Fibroblast of peridontal ligament (primary cell): ENCODE results near the gene TMA7.
"Not testable (repeated sequence)": the region's sequence is repeated elsewhere in the genome, so short reads cannot be mapped to it uniquely, and the experiment has no call there.

Experiments
- DNase-seq: peaks from one replicate; pipeline ENCODE4 v3.0.0-alpha.2; 2010; ENCODE audit errors: extremely low read depth

Gene TMA7

DNA sequence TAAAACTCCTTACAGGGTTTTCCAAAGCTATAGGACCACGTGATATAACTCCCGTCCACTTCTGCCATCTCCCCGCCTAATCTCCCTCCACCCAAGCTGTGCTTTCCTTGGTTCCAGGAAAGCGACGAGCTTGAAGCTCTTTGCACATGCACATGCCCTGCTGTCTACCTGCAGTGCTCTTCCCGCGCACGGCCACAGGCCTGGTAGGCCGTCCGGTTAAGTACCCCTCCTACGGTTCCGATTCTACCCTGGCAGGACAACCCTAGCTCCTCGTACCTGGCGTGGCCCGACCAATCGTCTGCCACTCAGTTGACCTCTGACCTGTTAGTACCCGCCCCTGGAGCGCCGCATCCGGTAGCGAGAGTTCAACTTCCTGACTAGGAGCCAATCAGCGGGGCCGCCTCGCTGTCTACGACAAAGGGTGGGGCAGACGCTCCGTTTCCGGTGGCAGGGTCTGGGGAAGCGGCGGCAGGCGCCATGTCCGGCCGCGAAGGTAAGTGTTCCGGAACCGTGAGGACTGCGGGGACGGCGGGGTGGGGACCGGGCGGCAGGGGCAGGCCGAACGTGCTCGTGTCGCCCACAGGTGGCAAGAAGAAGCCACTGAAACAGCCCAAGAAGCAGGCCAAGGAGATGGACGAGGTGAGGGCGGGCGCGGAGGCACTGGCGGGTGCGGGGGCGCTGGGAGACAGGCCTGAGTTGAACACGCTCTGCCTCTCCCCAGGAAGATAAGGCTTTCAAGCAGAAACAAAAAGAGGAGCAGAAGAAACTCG is at the start of gene TMA7, which contains the start of gene CCDC51:
Gene TMA7, plus strand, starts transcription at position 438 of the 770 bp plus-strand sequence. Its CDS starts 40 bp downstream, at position 478.
Gene CCDC51, minus strand, starts transcription at position 300 of the 770 bp plus-strand sequence. CDS start 4,991 bp downstream, outside the sequence.
- DNase-seq = peak; percentile 92

DNA sequence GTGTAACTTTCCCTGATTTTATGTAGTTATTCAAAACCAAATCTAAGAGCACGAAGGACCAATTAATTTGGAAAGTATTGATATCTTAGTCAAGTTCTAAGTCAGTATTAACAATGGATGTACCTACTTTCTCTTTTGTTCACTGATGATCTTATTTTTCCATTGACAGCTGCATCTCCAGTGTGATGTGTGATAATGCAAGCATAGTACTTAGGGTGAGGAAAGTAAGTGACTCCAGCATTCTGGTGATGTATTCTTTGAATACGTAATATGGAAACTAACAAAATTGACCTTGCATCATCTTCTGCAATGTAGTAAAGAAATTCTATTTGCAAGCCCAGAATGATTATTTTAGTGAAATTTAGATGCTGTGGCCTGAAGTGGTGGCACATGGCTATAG is 45.7 kb upstream of the TMA7 start:
- no peak for DNase-seq

DNA sequence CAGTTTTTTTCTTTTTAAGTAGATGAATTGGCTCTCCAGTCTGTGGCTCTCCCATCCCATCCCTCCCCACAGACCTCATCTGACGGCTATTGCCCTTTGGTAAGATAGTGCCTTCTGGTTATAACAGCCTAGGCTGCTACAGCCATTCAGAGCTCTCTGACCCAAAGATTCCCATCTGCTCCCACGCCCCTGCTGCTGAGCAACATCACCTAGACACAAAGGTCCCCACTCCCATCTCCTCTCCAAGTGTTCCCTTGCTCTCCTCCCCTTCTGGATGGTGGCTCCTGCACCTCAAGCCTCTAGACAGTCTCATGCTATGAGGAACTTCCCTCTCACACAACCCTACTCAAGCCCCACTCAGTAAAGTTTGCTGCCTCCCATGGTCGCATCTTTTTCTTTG is 44.3 kb upstream of the TMA7 start:
- DNase-seq = no peak

DNA sequence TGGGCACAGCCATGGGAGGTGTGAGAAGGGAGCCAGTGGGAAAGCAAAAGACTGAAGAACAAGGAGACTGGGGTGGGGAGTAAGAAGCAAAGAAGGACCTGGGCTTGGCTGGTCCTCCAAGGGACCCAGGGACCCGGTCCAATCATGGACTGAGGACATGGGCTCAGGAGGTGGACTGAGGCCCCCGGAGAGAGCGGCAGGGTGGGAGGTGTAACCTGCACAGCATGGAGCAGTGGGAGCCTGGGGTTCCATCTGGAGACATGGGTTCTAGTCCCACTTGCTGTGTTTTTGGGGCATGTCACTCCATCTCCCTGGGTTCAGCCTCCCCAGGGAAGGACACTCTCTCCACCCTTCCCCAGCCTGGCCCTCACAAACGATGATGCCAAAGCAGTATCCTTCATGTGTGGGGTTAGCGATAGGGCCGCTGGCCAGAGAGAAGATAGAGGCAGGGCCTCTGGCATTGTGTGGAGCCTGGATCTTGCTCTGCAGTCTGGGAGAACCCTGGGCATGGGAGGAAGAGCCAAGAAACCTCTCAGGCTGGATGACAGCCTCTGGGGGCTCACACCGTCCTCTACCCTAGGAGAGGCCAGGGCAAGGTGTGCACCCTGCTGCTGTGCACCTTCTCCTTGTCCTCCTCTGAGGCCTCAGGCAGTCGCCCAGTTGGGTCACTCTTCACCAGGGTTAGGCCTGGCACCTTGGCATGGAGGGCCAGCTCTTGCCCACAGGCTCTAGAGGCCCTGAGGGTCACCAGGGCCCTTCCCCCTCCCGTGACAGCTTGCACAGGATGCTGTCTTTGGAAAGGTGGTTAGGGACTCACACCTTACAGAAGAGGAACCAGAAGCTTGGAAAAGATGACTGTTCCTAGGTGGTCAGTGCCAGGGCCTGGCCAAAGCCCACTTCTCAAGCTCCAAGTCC is 42.0 kb upstream of the TMA7 start:
- no peak for DNase-seq

DNA sequence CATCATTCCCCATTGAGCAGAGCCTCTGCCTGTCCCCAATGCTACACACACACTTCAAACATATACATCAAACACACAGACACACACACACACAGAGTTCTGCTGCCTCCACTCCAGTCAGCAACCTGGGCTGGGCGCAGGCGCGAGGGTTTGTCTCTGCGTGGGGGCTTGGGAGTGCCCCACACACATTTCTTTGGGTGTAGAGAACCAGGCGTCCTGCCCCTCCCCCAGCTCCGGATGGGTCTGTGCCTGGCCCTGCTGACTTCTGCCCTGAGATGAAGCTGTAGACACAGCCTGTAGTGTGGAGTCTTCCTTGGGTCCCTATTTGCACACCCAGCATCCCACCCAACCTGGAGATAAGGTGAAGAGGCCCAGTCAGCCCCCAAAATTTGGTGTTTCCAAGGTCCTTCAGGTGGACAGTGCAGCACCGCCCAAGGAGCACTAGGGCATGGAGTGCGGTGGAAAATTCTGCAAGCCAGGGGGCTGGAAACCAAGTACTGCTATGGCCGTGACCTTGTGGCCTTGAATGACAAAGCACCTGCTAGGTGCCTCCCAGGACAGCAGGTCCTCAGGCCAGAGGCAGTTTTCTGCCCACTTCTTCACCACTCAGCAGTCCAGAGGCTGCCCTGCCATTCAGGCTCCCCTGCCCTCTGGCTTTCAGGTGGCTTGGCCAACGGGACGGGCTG is 41.2 kb upstream of the TMA7 start:
- DNase-seq = no peak

DNA sequence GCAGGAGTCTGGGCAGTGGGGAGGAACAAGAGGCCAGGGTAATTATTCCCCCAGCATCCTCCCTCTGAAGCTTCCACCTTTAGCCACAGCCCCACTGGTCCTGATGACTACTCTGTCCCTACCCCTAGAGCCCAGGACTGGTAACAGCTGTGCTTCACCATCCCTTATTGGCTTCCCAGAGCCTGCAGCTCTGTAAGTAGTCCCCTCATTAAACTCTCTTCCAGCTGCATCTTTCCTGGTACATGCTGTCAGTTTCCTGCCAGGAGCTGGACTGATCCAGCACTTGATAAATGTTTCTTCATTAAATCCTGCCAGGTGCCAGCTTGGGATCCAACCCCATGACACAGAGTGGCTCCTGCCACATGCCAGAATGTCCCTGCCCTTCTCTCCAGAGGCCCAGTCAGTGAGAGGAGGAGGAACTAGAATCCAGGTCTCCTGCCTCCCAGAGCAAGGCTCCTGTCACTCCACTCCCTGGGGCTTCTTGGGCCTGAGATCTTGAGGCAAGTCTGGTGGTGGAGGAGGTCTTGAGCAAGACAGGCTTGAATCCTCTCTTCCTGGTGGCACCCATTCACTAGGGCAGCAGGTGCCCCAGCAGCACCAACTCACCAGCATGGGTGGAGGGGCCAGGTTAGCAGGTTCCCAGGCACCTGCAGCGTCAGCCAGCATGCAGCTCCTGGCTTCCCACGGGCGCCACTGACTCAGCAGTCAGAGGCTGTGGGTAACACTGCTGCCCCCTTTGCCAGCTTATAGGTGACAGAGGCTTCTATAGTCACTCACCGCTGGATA is 40.5 kb upstream of the TMA7 start:
- no peak for DNase-seq

DNA sequence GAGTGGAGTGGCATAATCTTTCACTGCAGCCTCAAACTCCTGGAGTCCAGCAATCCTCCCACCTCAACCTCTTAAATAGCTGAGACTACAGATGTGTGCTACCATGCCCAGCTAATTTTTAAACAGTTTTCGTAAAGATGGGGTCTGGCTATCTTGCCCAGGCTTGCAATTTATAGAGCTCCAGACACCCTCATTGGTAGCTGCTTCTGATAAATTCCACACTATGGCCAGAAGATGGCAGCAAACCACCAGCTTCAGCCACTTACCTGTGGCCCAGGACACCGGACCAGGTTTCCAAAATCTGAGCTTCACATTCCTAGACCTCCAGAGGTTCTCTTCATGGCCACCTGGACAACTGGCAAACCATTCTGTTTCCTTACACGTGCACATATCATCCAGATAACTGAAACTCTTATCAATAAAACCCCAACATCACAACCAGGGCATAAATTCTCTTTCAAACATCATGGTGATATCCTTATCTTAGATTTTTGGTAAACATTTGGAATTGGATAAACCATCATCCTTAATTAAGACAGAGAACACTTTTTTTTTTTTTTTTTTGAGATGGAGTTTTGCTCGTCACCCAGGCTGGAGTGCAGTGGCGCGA is 39.1 kb upstream of the TMA7 start:
- peak; percentile 65 for DNase-seq

DNA sequence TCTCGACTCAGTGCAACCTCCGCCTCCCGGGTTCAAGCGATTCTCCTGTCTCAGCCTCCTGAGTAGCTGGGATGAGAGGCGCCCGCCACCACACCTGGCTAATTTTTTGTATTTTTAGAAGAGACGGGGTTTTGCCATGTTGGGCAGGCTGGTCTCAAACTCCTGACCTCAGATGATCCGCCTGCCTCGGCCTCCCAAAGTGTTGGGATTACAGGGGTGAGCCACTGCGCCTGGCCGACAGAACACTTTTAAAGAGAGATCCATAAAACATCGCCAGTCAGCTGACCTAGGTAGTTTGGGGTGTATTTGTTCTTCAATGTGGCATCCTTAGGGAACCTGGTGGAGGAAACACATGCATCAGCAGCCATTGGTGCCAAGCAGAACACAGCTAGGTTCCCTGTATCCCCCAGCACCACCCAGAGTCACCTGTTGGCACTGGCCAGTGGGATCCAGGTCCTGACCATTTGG is 38.6 kb upstream of the TMA7 start:
- DNase-seq = not testable (repeated sequence)

DNA sequence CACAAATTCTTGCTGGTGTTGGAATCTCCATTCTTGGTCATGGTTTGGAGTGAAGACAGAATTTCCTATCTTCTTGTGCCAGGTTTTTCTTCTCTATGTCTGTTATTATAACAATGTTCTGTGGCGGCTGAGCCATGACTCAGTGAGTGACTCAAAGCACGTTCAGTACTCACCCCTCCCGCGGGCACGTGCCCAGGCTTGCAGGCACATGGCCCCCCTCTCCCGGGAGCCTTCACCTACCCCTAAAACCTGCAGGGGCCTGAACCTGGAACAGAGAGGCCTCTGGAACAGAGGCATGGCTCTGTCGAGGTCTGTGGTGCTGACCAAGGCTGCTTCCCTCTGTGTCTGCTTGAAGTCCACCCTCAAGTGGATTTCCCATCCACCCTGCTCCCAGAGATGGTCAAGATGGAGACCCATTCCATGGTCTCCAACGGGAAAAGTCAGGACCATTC is 37.8 kb upstream of the TMA7 start:
- peak; percentile 95 for DNase-seq

DNA sequence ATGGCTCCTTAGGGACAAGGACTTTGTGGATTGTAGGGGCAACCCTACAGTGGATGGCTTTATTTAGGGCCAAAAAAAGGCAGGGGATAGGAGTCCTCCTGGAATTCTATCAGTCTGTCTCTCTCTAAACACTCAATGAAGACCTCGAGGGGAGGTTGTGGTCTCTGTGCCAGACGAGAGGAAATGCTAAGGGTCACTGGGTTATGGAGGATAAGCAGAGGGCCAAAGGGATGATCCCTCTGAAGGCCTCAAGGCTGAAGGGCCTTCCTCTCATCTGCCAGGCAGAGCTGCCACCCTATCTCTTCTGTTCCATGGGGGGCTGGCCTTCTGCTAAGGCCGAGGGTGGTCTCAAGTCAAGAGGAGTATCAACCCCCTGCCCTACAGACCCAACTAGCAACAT is 37.1 kb upstream of the TMA7 start:
- DNase-seq = no peak

DNA sequence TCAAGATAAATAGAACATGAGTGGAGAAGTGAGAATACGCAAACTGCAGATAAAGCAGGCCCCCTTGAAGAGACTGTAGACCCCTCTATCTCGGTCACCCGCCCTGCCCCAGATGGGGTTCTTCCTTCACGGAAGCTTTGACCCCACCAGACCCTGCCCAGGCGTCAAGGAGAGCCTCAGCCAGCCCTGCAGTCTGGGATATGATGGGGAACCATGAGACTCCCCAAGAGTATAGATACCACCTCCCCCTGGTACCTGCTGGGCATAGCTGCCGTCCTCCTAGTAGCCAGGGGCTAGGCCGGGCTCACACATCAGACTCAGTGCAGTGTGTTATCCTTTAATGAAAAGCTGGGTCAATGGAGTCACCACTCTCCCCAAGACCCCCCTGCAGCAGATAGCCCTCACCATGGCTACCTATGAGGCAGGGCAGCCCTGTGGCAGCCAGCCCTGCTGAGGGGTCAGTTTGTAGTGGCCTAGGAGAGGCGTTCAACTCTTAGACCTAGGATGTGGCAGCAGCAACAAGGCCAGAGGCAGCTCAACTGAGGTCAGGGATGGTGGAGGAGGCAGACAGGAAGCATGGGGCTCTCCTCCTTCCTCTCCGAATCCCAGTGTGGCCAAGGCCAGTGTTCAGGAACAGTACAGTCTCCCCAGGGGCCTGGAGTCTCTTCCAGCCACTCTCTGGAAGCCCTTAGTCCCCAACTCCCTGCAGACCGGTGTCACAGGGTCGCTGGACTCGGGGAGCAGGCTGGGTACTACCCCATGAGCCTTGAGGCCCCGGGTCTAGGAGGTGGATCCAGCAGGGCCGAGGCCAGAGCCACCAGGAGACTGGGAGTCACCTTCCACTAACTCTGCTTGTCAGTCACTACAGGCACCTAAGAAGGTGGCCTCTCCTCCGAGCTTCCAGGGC is 36.3 kb upstream of the TMA7 start:
- no peak for DNase-seq

DNA sequence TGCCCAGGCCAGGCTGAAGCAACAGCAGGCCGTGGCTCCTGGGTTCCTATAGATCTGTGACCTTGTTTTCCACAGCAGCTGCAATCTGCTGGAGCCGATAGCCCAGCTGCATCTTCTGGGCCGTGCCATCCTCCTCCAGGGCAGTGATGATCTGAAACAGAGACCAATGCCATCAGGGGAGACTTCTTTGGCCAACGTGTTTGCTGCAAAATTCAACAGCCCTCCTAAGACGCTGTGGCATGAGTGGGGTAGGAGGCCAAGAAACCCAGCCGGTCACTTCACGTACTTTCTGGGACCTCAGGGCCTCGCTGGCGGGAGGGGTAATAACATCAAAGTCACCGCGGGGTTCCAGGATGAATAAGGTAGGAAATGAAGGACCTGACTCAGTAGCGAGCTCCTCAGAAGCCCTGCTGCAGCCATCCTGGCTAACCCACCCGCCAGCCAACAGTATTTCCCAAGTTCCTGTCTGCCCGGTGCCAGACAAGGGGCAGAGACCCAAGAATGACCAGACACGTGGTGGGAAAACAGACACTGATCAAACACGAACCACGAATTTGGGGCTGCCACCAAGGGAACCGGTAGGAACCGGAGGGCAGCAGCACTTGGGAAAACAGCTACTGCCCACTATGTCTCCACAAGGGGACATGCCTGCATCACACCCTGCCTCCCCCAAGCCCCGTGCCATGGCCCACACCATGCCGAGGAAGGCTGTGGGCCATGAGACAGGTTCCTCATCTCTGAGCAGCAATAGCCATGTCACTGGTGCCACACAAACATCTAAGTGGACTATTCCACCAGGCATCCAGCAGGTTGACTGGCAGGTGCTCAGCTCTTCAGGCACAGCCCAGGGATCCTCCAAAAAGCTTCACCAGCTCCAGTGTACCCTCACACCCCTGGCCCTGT is 35.4 kb upstream of the TMA7 start:
- DNase-seq = no peak

DNA sequence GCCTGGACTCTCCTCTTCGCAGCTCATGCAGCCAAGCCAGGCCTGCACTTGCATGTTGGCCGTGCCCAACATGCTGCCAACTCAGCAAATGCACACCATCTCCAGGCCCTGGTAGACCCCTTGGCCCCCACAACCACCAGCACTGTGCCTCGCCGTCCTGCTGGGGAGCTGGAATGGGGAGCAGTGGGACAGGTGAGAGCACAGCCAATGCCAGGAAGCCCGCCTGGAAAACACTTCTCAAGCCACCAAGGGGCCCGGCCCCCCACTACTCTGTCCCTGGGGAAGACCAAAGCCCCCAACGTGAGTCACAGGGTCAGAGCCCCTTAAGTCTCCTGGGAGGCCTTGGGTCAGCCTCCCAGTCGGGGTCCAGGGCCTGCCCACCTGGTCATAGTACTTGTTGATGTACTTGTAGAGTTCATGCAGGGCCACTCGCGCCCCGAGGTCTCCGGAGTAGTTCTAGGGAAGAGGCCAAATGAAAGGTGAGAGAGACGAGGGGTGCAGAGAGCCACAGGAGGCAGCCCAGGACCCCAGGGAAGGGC is 34.6 kb upstream of the TMA7 start:
- DNase-seq = no peak

DNA sequence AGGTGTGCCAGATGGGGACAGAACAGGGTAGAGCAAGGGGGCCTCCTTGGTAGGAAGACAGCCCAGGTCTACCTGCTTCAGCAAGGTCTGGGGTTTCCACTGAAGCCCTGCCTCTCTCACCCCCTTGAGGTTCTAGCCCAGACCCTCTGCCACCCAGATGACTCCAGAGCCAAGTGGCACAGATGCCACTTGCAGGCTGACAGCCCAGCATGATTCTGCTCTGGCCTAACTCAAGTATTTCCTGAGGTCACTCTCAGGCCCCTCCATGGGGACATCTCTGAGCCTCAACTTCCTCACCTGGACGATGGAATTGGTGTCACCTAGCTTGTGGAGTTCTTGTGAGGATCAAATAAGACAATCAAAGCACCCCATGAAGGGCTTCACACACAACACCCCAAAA is 34.1 kb upstream of the TMA7 start:
- no peak for DNase-seq

DNA sequence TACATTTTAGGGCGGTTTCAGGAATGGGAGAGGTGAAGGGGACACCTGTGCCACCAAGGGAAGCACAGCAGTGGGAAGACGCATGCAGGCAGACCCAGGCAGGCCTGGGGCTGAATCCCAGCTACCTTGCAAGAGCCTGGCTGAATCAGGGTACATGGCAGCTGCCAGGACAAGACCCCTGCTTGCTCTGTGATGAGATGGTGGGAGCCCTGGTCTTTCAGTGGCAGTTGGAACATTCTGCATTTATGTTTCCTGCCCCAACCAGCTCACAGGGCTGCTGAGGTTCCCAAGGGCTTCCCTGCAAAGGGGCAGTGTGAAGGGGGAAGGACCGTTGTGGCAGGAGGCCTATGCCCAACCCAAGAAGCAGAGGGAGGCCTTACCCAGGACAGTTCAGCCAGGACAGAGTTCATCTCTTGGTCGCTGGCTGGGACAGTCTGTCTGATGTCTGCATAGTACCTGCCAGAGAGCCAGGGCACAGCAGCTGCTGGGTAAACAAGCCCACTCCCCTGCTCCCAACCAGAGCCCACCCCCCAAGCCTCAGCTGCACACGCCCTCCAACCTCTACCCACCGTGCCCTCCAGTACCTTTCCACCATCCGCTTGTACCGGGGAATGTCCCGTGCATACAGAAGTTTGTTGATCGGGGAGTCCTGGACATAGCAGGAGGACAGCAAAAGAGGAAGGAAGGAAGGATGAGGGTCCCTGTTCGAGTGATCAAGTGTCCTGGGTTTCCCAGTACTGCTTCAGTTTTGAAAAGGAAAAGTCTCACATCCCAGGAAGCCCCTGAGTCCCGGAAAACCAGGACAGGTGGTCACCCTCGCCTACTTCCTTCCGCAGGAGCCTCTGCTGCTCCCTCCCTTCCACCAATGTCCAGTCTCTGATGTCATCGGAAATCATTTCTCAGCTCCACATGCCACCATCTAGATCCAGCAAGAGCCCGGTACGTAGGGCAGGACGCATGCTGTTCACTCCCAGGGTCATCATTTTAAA is 33.3 kb upstream of the TMA7 start:
- no peak for DNase-seq

DNA sequence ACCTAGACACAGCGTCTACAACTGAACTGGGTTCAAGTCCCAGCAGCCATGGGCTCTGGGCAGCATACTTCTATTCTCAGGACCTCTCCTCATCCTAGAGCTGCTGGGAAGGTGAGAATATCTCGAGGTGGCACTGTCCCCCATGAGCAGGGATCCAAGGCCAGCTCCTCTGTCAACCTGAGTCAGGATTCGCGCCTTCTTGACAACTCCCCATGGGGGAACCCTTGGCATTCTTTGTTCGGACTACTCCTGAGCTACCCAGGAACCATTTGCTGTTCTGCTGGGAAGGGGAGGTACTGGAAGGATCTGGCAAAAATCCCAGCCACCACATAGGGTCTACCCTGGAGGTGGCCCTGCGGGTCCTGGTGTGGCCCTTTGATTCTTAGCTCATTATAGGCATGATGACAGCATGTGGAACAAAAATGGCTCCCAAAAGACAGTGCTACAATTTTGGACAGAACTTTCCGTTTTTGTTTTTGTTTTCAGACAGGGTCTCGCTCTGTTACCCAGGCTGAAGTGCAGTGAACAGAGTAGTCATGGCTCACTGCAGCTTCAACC is 32.4 kb upstream of the TMA7 start:
- DNase-seq = no peak

DNA sequence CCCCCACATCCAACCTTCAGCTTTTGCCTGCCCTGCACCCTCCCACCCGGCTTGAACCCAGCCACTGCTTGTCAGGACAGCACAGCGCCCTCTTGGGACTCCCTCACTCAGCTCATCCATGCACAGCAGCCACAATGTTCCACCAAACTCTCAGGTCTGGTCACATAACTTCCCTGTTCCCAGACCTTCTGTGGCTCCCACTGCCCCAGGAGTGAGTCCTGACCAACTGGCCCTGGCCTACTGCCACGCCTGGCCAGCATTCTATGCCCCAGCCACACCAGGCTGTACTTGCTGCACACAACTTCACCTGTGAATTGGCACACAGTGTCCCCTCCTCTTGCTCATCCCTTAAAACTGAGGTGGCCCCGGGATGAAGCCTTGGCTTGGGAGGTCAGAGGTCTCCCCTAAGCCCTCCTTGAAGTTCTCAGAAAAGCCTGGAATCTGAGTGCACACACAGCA is 31.2 kb upstream of the TMA7 start:
- no peak for DNase-seq
